Cardiac muscle cell (in vitro differentiated cells and primary cell): ENCODE results near the gene ITM2C. TPM values are rescaled to one million over a fixed set of nuclear protein-coding genes. Genes with fewer than 3 reads are reported as not detected.

Experiments used
- DNase-seq, 2 donors: peaks; one replicate each; pipeline versions ENCODE4 v3.0.0 to v3.0.0-alpha.2; 2010 to 2017; ENCODE audit warnings: low read depth in 1 of 2, low spot score in 1 of 2
- H3K27ac ChIP-seq: fragments of 200-600 bp; sonication (generic); 2 replicates; pipeline ENCODE4 v1.5.1; 2016
- H3K27me3 ChIP-seq: fragments of 200-600 bp; sonication (generic); 2 replicates; pipeline ENCODE4 v1.6.0; 2016; ENCODE audit warnings: control low read depth
- H3K36me3 ChIP-seq: fragments of 200-600 bp; sonication (generic); 2 replicates; pipeline ENCODE4 v1.5.1; 2016; ENCODE audit warnings: control low read depth
- H3K4me1 ChIP-seq: fragments of 200-600 bp; sonication (generic); 2 replicates; pipeline ENCODE4 v1.8.1; 2017; ENCODE audit warnings: low read depth, mild to moderate bottlenecking, mixed run types
- H3K4me3 ChIP-seq: fragments of 200-600 bp; sonication (generic); 2 replicates; pipeline ENCODE4 v1.5.1; 2016; ENCODE audit warnings: mild to moderate bottlenecking
- H3K9me3 ChIP-seq: fragments of 200-600 bp; sonication (generic); 2 replicates; pipeline ENCODE4 v1.5.1; 2017; ENCODE audit warnings: low read depth, mild to moderate bottlenecking, control low read depth
- polyA plus RNA-seq: library from polyadenylated mRNA; unstranded; fragments of >200 nt; fragmentation: Nextera tagmentation; extraction: Ambion mirVana; gene quantifications from 2 replicates; pipeline ENCODE4 v1.2.1, GENCODE V29; 2016
- total RNA-seq: library from RNA; depleted of rRNA; stranded (reverse); fragments of >200 nt; gene quantifications from 2 replicates; pipeline ENCODE4 v1.2.3, GENCODE V29; 2016
- TF ChIP-seq, protein P1 (sequence below): IDR thresholded peaks from 2 replicates; pipeline ENCODE4 v1.5.1; 2012; ENCODE audit warnings: low read depth, mild to moderate bottlenecking, low read length

The ITM2C gene
- total and polyA plus RNA-seq, 2 experiments from 2014 or later: 411 to 484 TPM

GRCh38 chr2:230905448-230906421, 41.0 kb downstream of the ITM2C start:
- no peak overlapping the region for H3K4me3 ChIP-seq
- peaks cover 10% of the 10 kb centered on the region for H3K27me3 ChIP-seq
- no peak overlapping the region for H3K27ac ChIP-seq
- peaks cover 19% of the 10 kb centered on the region for H3K4me1 ChIP-seq
- no peaks in the 10 kb centered on the region for H3K36me3 ChIP-seq
- DNase-seq: peak in 1 of 2 donors; percentile 61
- TF ChIP-seq, protein P1, sequence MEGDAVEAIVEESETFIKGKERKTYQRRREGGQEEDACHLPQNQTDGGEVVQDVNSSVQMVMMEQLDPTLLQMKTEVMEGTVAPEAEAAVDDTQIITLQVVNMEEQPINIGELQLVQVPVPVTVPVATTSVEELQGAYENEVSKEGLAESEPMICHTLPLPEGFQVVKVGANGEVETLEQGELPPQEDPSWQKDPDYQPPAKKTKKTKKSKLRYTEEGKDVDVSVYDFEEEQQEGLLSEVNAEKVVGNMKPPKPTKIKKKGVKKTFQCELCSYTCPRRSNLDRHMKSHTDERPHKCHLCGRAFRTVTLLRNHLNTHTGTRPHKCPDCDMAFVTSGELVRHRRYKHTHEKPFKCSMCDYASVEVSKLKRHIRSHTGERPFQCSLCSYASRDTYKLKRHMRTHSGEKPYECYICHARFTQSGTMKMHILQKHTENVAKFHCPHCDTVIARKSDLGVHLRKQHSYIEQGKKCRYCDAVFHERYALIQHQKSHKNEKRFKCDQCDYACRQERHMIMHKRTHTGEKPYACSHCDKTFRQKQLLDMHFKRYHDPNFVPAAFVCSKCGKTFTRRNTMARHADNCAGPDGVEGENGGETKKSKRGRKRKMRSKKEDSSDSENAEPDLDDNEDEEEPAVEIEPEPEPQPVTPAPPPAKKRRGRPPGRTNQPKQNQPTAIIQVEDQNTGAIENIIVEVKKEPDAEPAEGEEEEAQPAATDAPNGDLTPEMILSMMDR: no peak
- no peaks in the 10 kb centered on the region for H3K9me3 ChIP-seq

DNA sequence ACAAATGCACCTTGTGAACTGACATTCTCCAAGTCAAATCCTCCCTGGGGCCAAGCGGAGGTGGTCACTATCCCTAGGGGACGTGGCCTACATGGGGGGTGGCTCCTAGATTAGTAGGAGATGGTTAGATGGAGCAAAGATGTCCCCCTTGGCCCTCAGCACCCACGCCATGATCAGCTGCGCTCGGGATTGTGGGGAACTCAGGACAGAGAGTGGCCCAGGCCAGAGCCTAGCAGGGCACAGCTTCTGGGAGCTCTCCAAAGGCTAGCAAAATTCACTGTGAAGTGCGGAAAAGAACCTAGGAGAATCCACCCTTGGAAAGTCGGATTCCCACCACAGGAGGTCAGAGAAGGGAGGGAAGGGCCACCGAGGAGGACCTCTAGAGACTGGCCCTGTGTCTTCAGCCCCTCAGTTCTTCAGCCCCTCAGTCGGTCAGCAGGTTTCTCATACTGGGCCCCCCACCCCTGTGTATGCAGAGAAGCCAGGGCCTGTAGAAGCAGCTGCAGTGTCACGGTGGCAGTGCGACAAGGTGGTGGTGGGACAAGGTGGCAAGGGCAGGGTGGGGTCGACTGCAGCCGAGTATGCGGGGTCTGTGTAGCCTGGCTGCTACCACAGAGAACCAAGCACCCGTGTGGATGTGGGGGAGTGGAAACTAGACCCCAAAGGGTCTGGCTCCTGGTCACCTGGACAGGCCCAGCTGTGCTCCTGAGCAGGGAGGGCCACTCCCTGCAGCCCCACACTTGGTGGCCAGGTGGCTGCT, 41.9 kb downstream of the ITM2C start:
- H3K4me1 ChIP-seq: peaks cover 19% of the 10 kb centered on the region
- no peak overlapping the region for H3K27ac ChIP-seq
- no peaks in the 10 kb centered on the region for H3K36me3 ChIP-seq
- H3K4me3 ChIP-seq: no peak overlapping the region
- peak in 1 of 2 donors; percentile 28 for DNase-seq
- peaks cover 3% of the 10 kb centered on the region for H3K27me3 ChIP-seq
- no peaks in the 10 kb centered on the region for H3K9me3 ChIP-seq
- TF ChIP-seq, protein P1: no peak

GRCh38 chr2:230907361-230908091, 42.8 kb downstream of the ITM2C start:
- Histone ChIP-seq H3K9me3 (no peaks in the 10 kb centered on the region), H3K27ac (no peak overlapping the region), H3K4me1 (peaks cover 19% of the 10 kb centered on the region), H3K36me3 (no peaks in the 10 kb centered on the region), H3K4me3 (no peak overlapping the region), H3K27me3 (peaks cover 3% of the 10 kb centered on the region)
- TF ChIP-seq, protein P1: no peak
- DNase-seq: no peak

- TF ChIP-seq, protein P1: no peak
- Histone ChIP-seq H3K4me1 (peaks cover 19% of the 10 kb centered on the region), H3K27me3 (peaks cover 3% of the 10 kb centered on the region), H3K4me3 (no peak overlapping the region), H3K36me3 (no peaks in the 10 kb centered on the region), H3K9me3 (no peaks in the 10 kb centered on the region), H3K27ac (no peak overlapping the region)
- peak in 1 of 2 donors; percentile 21 for DNase-seq
Measured at GRCh38 chr2:230908092-230908594, 43.4 kb downstream of the ITM2C start.

DNA sequence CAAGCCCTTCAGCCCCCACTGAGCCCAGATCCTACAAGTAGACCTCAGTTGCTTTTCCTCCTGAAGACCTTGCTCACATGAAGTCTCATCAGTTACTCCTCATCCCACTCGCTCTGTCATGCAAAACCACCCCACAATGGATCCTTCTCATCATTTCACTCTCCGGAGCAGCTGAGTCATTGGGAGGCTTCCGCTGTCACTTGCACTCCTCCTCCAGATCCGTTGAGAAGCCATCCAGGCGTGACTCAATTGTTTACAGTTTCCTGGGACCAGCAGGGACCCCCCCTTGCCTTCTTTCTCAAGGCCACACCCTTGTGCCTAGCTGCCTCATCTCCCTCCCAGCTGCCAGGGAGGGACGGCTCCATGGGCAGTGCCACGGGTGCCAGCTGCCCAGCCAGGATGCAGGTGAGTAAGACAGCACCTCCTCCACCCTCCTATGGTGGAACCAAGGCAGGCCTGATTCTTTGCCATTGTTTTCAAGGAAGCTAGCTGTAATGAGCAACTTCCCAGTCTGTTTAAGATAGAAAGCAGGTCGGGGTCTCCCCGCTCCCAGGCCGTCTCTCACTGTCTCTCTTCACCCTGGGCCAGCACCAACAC, 44.0 kb downstream of the ITM2C start:
- no peak overlapping the region for H3K27ac ChIP-seq
- no peak overlapping the region for H3K4me3 ChIP-seq
- DNase-seq: peak in 1 of 2 donors; percentile 67
- no peaks in the 10 kb centered on the region for H3K36me3 ChIP-seq
- peaks cover 3% of the 10 kb centered on the region for H3K27me3 ChIP-seq
- H3K9me3 ChIP-seq: no peaks in the 10 kb centered on the region
- H3K4me1 ChIP-seq: peaks cover 19% of the 10 kb centered on the region
- TF ChIP-seq, protein P1: no peak
